ENCODE data around the gene DNAH17. TPM values are rescaled to one million over a fixed set of nuclear protein-coding genes. Genes with fewer than 3 reads are reported as not detected.
A peak's percentile ranks its signal among the peaks of the same experiment; 100 is the strongest.

Gene DNAH17
- total and polyA plus RNA-seq, 2 of the 13 experiments (the other 11 are each of a cell fraction or from before 2014, with no cell fraction given) = 0.86 to 1.6 TPM

DNA sequence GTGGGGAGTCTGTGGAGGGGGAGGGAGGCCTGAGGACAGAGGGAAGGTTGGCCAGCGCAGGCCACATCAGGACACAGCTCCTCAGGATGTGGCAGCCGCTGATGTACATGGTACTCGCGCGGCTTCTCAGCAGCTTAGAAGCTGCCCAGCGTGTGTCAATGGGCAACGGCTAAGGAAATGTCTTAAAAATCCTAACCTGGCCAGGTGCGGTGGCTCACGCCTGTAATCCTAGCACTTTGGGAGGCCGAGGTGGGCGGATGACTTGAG, 145.6 kb downstream of the DNAH17 start:
- ChIA-PET CTCF (ENCODE audit: low intra/inter-chr PET ratio, low total read pairs) (no interaction called here), POLR2A (interaction anchor here (2.5 kb wide), 1 partner anchor 10 kb away, joined by 12 read pairs; no protein-coding TSS in a partner anchor)
- H3K4me2 ChIP-seq (ENCODE audit: low read depth, low read length) = no peak overlapping the region
- intact Hi-C loops (cut with micrococcal nuclease; ENCODE audit: unreplicated experiment) = no loop called here
- no TSS peak for BruUV-seq (replicated peaks)
- peaks cover 32% of the 10 kb centered on the region for H3K4me1 ChIP-seq (ENCODE audit: insufficient read depth, low read length)
- in situ Hi-C loops (cut with HindIII; ENCODE audit: extremely low pct_ligation_motif_present, low pct_unique_long_range_greater_than_20kb) = no loop called here
- no peaks in the 10 kb centered on the region for H4K20me1 ChIP-seq (ENCODE audit: insufficient read depth, low read length)
- H3K27ac ChIP-seq (ENCODE audit: extremely low read length, insufficient read depth, low read length) = no peak overlapping the region
- TF ChIP-seq, protein P1, sequence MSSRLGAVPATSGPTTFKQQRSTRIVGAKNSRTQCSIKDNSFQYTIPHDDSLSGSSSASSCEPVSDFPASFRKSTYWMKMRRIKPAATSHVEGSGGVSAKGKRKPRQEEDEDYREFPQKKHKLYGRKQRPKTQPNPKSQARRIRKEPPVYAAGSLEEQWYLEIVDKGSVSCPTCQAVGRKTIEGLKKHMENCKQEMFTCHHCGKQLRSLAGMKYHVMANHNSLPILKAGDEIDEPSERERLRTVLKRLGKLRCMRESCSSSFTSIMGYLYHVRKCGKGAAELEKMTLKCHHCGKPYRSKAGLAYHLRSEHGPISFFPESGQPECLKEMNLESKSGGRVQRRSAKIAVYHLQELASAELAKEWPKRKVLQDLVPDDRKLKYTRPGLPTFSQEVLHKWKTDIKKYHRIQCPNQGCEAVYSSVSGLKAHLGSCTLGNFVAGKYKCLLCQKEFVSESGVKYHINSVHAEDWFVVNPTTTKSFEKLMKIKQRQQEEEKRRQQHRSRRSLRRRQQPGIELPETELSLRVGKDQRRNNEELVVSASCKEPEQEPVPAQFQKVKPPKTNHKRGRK (CRISPR knock-in tag; IDR thresholded peaks at IDR 0.05) = no peak
- TF ChIP-seq, protein P2, sequence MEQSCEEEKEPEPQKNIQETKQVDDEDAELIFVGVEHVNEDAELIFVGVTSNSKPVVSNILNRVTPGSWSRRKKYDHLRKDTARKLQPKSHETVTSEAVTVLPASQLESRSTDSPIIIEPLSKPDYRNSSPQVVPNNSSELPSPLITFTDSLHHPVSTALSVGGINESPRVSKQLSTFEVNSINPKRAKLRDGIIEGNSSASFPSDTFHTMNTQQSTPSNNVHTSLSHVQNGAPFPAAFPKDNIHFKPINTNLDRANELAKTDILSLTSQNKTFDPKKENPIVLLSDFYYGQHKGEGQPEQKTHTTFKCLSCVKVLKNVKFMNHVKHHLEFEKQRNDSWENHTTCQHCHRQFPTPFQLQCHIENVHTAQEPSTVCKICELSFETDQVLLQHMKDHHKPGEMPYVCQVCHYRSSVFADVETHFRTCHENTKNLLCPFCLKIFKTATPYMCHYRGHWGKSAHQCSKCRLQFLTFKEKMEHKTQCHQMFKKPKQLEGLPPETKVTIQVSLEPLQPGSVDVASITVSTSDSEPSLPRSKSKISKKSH (CRISPR knock-in tag; IDR thresholded peaks at IDR 0.05; ENCODE audit: borderline replicate concordance) = peak; percentile 62; the same call in 1 of the 2 replicates
- TF ChIP-seq, protein P3, sequence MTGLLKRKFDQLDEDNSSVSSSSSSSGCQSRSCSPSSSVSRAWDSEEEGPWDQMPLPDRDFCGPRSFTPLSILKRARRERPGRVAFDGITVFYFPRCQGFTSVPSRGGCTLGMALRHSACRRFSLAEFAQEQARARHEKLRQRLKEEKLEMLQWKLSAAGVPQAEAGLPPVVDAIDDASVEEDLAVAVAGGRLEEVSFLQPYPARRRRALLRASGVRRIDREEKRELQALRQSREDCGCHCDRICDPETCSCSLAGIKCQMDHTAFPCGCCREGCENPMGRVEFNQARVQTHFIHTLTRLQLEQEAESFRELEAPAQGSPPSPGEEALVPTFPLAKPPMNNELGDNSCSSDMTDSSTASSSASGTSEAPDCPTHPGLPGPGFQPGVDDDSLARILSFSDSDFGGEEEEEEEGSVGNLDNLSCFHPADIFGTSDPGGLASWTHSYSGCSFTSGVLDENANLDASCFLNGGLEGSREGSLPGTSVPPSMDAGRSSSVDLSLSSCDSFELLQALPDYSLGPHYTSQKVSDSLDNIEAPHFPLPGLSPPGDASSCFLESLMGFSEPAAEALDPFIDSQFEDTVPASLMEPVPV (CRISPR knock-in tag; IDR thresholded peaks at IDR 0.05) = no peak
- TF ChIP-seq ELF1 (CRISPR knock-in tag; IDR thresholded peaks at IDR 0.05) (no peak), ZNF724P (CRISPR knock-in tag; IDR thresholded peaks at IDR 0.05; ENCODE audit: borderline replicate concordance) (0 out of 2 replicates have a peak, but pooled peaks have one; percentile 3), KDM6A (CRISPR knock-in tag; IDR thresholded peaks at IDR 0.05; ENCODE audit: low read depth) (no peak), ZNF768 (CRISPR knock-in tag; IDR thresholded peaks at IDR 0.05) (no peak), ZNF160 (CRISPR knock-in tag; IDR thresholded peaks at IDR 0.05) (no peak), JUNB (CRISPR knock-in tag; IDR thresholded peaks at IDR 0.05; ENCODE audit: borderline replicate concordance) (no peak), FIP1L1 (IDR thresholded peaks at IDR 0.05; ENCODE audit: borderline replicate concordance, insufficient read depth, low read depth, low read length) (no peak), SRSF9 (IDR thresholded peaks at IDR 0.05; ENCODE audit: borderline replicate concordance, insufficient read depth, low read depth, low read length, poor library complexity, severe bottlenecking) (no peak), RORA (CRISPR knock-in tag; IDR thresholded peaks at IDR 0.05) (no peak)
- TF ChIP-seq, protein P4, sequence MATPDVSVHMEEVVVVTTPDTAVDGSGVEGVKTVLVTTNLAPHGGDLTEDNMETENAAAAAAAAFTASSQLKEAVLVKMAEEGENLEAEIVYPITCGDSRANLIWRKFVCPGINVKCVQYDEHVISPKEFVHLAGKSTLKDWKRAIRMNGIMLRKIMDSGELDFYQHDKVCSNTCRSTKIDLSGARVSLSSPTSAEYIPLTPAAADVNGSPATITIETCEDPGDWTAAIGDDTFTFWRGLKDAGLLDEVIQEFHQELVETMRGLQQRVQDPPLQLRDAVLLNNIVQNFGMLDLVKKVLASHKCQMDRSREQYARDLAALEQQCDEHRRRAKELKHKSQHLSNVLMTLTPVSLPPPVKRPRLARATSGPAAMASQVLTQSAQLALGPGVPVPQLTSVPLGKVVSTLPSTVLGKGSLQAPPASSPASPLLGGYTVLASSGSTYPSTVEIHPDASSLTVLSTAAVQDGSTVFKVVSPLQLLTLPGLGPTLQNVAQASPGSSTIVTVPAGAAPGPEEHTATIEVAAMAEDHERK (CRISPR knock-in tag; IDR thresholded peaks at IDR 0.05; ENCODE audit: low read depth) = no peak
- TF ChIP-seq, protein P5, sequence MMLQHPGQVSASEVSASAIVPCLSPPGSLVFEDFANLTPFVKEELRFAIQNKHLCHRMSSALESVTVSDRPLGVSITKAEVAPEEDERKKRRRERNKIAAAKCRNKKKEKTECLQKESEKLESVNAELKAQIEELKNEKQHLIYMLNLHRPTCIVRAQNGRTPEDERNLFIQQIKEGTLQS (CRISPR knock-in tag; IDR thresholded peaks at IDR 0.05) = no peak
- H3K79me2 ChIP-seq (ENCODE audit: insufficient read depth, low read length) = no peaks in the 10 kb centered on the region
- ATAC-seq = no peak
- WGBS (ENCODE audit: low lambda C conversion rate) = 84% methylated on average over 11 of the region's 11 CpGs
- peaks cover 0 to 8% of the 10 kb centered on the region in 2 experiments; a peak in 2 of 5 replicates for H3K27me3 ChIP-seq (ENCODE audit: control insufficient read depth in 1 of 2, insufficient read depth in 2 of 2, low read length in 2 of 2)
- no peak overlapping the region for H3K9ac ChIP-seq (ENCODE audit: insufficient read depth, low read depth, low read length)
- no peak overlapping the region for H2AFZ ChIP-seq (ENCODE audit: low read length)
- H3K4me3 ChIP-seq (replicated peaks in 1 of 3; ENCODE audit: insufficient read depth in 1 of 3, low read depth in 2 of 3, low read length in 3 of 3) = no peak overlapping the region
- no peak for DNase-seq (ENCODE audit: low spot score)
- H3K9me3 ChIP-seq (ENCODE audit: low read length) = no peaks in the 10 kb centered on the region
- peaks cover 2 to 6% of the 10 kb centered on the region in 2 experiments; a peak in 3 of 5 replicates for H3K36me3 ChIP-seq (replicated peaks in 1 of 2; ENCODE audit: control insufficient read depth in 1 of 2, insufficient read depth in 2 of 2, low read length in 2 of 2)
- no peak for FAIRE-seq

Measured in HepG2 (cell line).